B cell (primary cell): ENCODE results near the gene ERC1. TPM values are rescaled to one million over a fixed set of nuclear protein-coding genes. Genes with fewer than 3 reads are reported as not detected.
"Not testable (repeated sequence)": the region's sequence is repeated elsewhere in the genome, so short reads cannot be mapped to it uniquely, and the experiment has no call there.

Experiments
- ATAC-seq: fragments of 200-7000 bp; cut with Tn5 transposase; one replicate; pipeline ENCODE4 v1.10.0; 2021; ENCODE audit warnings: low read depth, mild to moderate bottlenecking, moderate number of reproducible peaks, moderate library complexity
- CTCF ChIA-PET: fragments of 350-600 bp; sonication (Branson Sonifier 250); formaldehyde crosslinking; loops from one replicate; lab custom pipeline; 2021; ENCODE audit warnings: antibody characterized with exemption, inconsistent platforms; lab: Charles Lee
- POLR2A ChIA-PET: fragments of 350-600 bp; sonication (Branson Sonifier 250); formaldehyde crosslinking; loops from one replicate; lab custom pipeline; 2021; ENCODE audit warnings: antibody characterized with exemption; lab: Charles Lee
- DNase-seq: peaks from one replicate; pipeline ENCODE4 v3.0.0; 2013
- H2AFZ ChIP-seq: 2 replicates; pipeline ENCODE4 v1.6.1; 2012; ENCODE audit warnings: mild to moderate bottlenecking, low read depth, low read length; ENCODE audit not compliant: insufficient read depth, poor library complexity, severe bottlenecking
- H3K27ac ChIP-seq, 2 donors: 1 replicate in 1 of 2; 2 replicates in 1 of 2; pipeline ENCODE4 v1.5.1; 2012 to 2013; ENCODE audit warnings: low read length in 2 of 2, mild to moderate bottlenecking in 2 of 2, moderate library complexity in 1 of 2
- H3K27me3 ChIP-seq, 4 experiments: fragments of 200-600 bp in 1 of 4; sonication (generic) in 1 of 4; replicated peaks in 1 of 4; 1 replicate in 2 of 4; 2 replicates in 2 of 4; pipeline versions ENCODE4 v1.6.1 to v1.7.0; 2013 to 2016; ENCODE audit warnings: low read length in 3 of 4, mild to moderate bottlenecking in 2 of 4, mixed read lengths in 1 of 4, moderate library complexity in 1 of 4; ENCODE audit not compliant: insufficient read depth in 4 of 4, control insufficient read depth in 3 of 4; ENCODE audit errors: control extremely low read depth in 1 of 4
- H3K36me3 ChIP-seq, 2 experiments: replicated peaks in 1 of 2; 1 replicate in 1 of 2; 2 replicates in 1 of 2; pipeline versions ENCODE4 v1.6.1 to v1.7.1; 2013; ENCODE audit warnings: low read length in 1 of 2; ENCODE audit not compliant: insufficient read depth in 2 of 2, control insufficient read depth in 1 of 2; ENCODE audit errors: control extremely low read depth in 1 of 2, extremely low read depth in 1 of 2
- H3K4me1 ChIP-seq, 2 donors: fragments of 200-600 bp in 1 of 2; sonication (generic) in 1 of 2; 1 replicate in 1 of 2; 2 replicates in 1 of 2; pipeline versions ENCODE4 v1.5.1 to v1.6.1; 2013 to 2017; ENCODE audit warnings: low read length in 2 of 2; ENCODE audit not compliant: control insufficient read depth in 2 of 2, insufficient read depth in 2 of 2
- H3K4me2 ChIP-seq: replicated peaks from 2 replicates; pipeline ENCODE3; 2012; ENCODE audit warnings: mild to moderate bottlenecking, low read depth, low read length; ENCODE audit not compliant: poor library complexity, severe bottlenecking
- H3K4me3 ChIP-seq, 5 experiments: fragments of 200-600 bp in 1 of 5; sonication (generic) in 1 of 5; 1 replicate in 3 of 5; 2 replicates in 2 of 5; pipeline versions ENCODE4 v1.5.1 to v1.7.0; 2011 to 2016; ENCODE audit warnings: low read length in 4 of 5, mild to moderate bottlenecking in 4 of 5, low read depth in 2 of 5, control low read depth in 1 of 5, moderate library complexity in 1 of 5; ENCODE audit not compliant: insufficient read depth in 1 of 5; ENCODE audit errors: control extremely low read depth in 1 of 5, extremely low read depth in 1 of 5
- H3K79me2 ChIP-seq: fragments of 200-600 bp; sonication (generic); one replicate; pipeline ENCODE4 v1.6.0; 2016; ENCODE audit warnings: low read length; ENCODE audit not compliant: control insufficient read depth, insufficient read depth
- H3K9ac ChIP-seq: fragments of 200-600 bp; sonication (generic); 2 replicates; pipeline ENCODE4 v1.6.1; 2017; ENCODE audit warnings: mild to moderate bottlenecking, low read length, moderate library complexity
- H3K9me3 ChIP-seq, 3 donors: one replicate each; pipeline versions ENCODE4 v1.6.1 to v1.7.1; 2013; ENCODE audit warnings: low read length in 2 of 3; ENCODE audit not compliant: control insufficient read depth in 2 of 3, insufficient read depth in 1 of 3; ENCODE audit errors: control extremely low read depth in 1 of 3
- H4K20me1 ChIP-seq: 2 replicates; pipeline ENCODE4 v1.6.0; 2012; ENCODE audit warnings: mild to moderate bottlenecking, low read length; ENCODE audit not compliant: insufficient read depth, control insufficient read depth, poor library complexity, severe bottlenecking
- H3K27ac Mint-ChIP-seq: one replicate; pipeline ENCODE4 v1.8.0; 2021; ENCODE audit warnings: mixed read lengths
- H3K27me3 Mint-ChIP-seq: one replicate; pipeline ENCODE4 v1.8.0; 2021; ENCODE audit warnings: mixed read lengths
- H3K4me1 Mint-ChIP-seq: one replicate; pipeline ENCODE4 v1.8.0; 2021; ENCODE audit warnings: mixed read lengths
- H3K4me3 Mint-ChIP-seq: one replicate; pipeline ENCODE4 v1.8.0; 2021; ENCODE audit warnings: mixed read lengths
- H3K9me3 Mint-ChIP-seq: one replicate; pipeline ENCODE4 v1.8.0; 2022; ENCODE audit warnings: mixed read lengths; ENCODE audit not compliant: insufficient read depth
- CTCF ChIP-seq: fragments of 200-600 bp; IDR thresholded peaks from one replicate; pipeline ENCODE4 v1.8.0; 2022; ENCODE audit warnings: antibody characterized with exemption, mild to moderate bottlenecking
- EZH2 ChIP-seq: IDR thresholded peaks from 2 replicates; pipeline ENCODE4 v1.6.1; 2012; ENCODE audit warnings: borderline replicate concordance, low read depth, mild to moderate bottlenecking, moderate library complexity, low read length; ENCODE audit not compliant: insufficient read depth, poor library complexity, severe bottlenecking
- whole genome bisulfite sequencing: methylation state at CpG from one replicate; pipeline ENCODE4 v1.1.5; 2013; ENCODE audit warnings: missing lambda C conversion rate; ENCODE audit not compliant: insufficient coverage; 5-methylcytosine and 5-hydroxymethylcytosine counted together
- intact Hi-C: fragments of 100-400 bp; cut with micrococcal nuclease; formaldehyde crosslinking; loops from one replicate; pipeline ENCODE4 v1.10.0; 2022
- polyA plus RNA-seq: library from polyadenylated mRNA; depleted of rRNA; stranded (reverse); fragments of >200 nt; gene quantifications from 2 replicates; pipeline ENCODE4 v1.2.3, GENCODE V29; 2012
- total RNA-seq, 2 donors: library from RNA; stranded (reverse); fragments of 120-200 nt in 1 of 2; gene quantifications; 1 replicate in 1 of 2; 2 replicates in 1 of 2; pipeline versions ENCODE4 v1.2.3 to v1.2.4, GENCODE V29; 2013 to 2022

The ERC1 gene
- total and polyA plus RNA-seq, 2 donors (not counting 1 experiment from before 2014, with no cell fraction given) = 4.0 to 77.6 TPM

DNA sequence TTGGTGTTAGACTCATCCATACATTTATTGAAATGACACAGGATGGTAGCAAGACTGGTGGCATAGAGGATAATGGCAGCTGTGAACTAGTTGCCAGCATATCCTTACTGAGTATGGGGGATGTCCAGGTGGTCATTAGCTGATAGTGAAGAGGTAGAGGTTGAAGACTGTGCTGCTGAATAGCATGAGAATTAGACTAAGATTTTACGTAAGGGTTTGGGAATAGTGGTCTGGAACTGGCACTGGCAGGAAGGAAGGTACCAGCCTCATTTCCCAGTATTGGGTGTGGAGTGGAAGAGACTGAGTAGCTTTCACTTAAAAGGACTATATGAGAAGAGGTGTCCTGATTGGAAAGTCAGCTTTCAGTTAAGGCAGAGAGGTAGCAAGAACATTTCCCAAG, 6.5 kb downstream of the ERC1 start:
- no peak overlapping the region for H2AFZ ChIP-seq
- ATAC-seq (no peak), DNase-seq (no peak)
- H3K4me2 ChIP-seq = no peak overlapping the region
- CTCF ChIA-PET = no interaction called here
- POLR2A ChIA-PET = no interaction called here
- H3K36me3 ChIP-seq = peaks cover 2 to 4% of the 10 kb centered on the region in 2 experiments
- H3K4me1 Mint-ChIP-seq = peaks cover 24% of the 10 kb centered on the region
- no peak overlapping the region for H3K4me3 Mint-ChIP-seq
- no peak overlapping the region for H3K27ac Mint-ChIP-seq
- H3K9me3 ChIP-seq = no peaks in the 10 kb centered on the region
- H3K27ac ChIP-seq = no peak overlapping the region
- no peaks in the 10 kb centered on the region for H3K9me3 Mint-ChIP-seq
- intact Hi-C loops = no loop called here
- TF ChIP-seq CTCF (no peak), EZH2 (no peak)
- no peaks in the 10 kb centered on the region for H3K27me3 Mint-ChIP-seq
- peaks cover 62% of the 10 kb centered on the region for H3K79me2 ChIP-seq
- H3K27me3 ChIP-seq = no peaks in the 10 kb centered on the region
- no peaks in the 10 kb centered on the region for H4K20me1 ChIP-seq
- no peak overlapping the region for H3K4me3 ChIP-seq
- no peak overlapping the region for H3K9ac ChIP-seq
- WGBS = 91% methylated on average over 1 of the region's 1 CpG
- H3K4me1 ChIP-seq = peaks cover 5 to 11% of the 10 kb centered on the region in 2 donors

DNA sequence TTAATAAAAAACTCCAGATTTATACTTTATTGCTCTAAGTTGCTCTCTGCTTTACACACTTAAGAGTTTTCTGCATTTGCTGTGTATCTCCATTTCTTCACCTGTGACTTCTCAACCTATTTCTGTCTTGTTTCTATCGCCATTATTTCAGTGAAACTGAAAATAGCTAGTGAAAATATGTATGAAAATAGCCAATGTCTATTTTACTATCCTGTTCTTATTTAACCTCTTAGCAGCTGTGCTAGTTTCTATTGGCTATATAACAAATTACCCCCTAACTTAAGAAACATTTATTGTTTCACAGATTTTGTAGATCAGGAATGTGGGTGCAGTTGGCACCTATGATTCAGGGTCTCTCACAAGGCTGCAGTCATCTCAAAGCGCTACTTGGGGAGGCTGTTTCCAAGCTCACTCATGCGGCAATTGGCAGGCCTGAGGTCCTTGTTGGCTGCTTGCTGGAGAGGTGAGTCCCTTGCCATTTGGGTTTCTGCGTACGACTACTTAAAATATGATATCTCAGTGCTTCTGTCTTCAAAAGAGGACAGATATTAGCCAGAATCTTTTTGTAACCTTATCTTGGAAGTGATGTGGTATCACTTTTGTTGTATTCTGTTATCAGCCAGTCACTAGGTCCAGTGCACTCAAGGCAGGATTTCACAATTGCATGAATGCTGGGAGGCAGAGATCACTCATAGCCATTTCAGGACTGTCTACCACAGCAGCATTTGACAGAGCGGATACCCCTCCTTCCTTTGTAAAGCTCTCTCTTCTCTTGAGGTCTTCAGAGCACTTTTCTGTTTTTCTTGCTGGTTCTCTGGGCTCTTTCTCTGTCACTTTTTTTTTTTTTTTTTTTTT, 7.2 kb downstream of the ERC1 start:
- 92% methylated on average over 2 of the region's 6 CpGs for WGBS
- no peak overlapping the region for H3K4me2 ChIP-seq
- H3K4me1 ChIP-seq = peaks cover 5 to 9% of the 10 kb centered on the region in 2 donors
- H3K9ac ChIP-seq = no peak overlapping the region
- no peak for TF ChIP-seq EZH2
- TF ChIP-seq CTCF = no peak
- ChIA-PET POLR2A (interaction anchor here (0.6 kb wide), 1 partner anchor 248 kb away, joined by 4 read pairs; no protein-coding TSS in a partner anchor), CTCF (no interaction called here)
- intact Hi-C loops = no loop called here
- no peaks in the 10 kb centered on the region for H4K20me1 ChIP-seq
- DNase-seq (no peak), ATAC-seq (no peak)
- no peaks in the 10 kb centered on the region for H3K9me3 ChIP-seq
- H3K79me2 ChIP-seq = peaks cover 60% of the 10 kb centered on the region
- no peaks in the 10 kb centered on the region for H3K27me3 Mint-ChIP-seq
- peaks cover 2 to 4% of the 10 kb centered on the region in 2 experiments for H3K36me3 ChIP-seq
- H3K27me3 ChIP-seq = no peaks in the 10 kb centered on the region
- no peaks in the 10 kb centered on the region for H3K9me3 Mint-ChIP-seq
- peaks cover 20% of the 10 kb centered on the region for H3K4me1 Mint-ChIP-seq
- H3K4me3 Mint-ChIP-seq = no peak overlapping the region
- no peak overlapping the region for H3K27ac Mint-ChIP-seq
- H3K4me3 ChIP-seq = no peak overlapping the region
- H3K27ac ChIP-seq = no peak overlapping the region
- no peak overlapping the region for H2AFZ ChIP-seq

DNA sequence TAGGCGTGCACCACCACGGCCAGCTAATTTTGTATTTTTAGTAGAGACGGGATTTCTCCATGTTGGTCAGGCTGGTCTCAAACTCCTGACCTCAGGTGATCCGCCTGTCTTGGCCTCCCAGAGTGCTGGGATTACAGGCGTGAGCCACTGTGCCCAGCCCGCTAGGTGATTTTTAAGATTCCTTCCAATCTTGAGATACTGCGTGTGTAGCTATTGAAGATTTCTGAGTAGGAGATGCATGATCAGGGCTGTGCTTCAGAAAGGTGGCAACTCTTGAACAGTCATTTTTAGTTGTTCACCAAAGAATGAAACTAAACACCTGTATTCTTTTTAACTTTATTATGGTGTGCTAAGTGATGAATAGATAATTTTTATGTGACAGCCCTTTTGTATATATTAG, 8.7 kb downstream of the ERC1 start:
- H3K4me1 ChIP-seq, H3K36me3 ChIP-seq, H3K4me3 ChIP-seq, H2AFZ ChIP-seq, H3K4me2 ChIP-seq, H3K27ac ChIP-seq, H3K9me3 Mint-ChIP-seq, H3K9me3 ChIP-seq, intact Hi-C loops, ATAC-seq, H3K27ac Mint-ChIP-seq, H3K4me3 Mint-ChIP-seq, H3K9ac ChIP-seq, POLR2A ChIA-PET, H3K27me3 Mint-ChIP-seq, DNase-seq, H3K27me3 ChIP-seq, CTCF ChIA-PET, H4K20me1 ChIP-seq: not testable (repeated sequence)
- H3K4me1 Mint-ChIP-seq = peaks cover 20% of the 10 kb centered on the region
- 100% methylated on average over 6 of the region's 7 CpGs for WGBS
- peaks cover 48% of the 10 kb centered on the region for H3K79me2 ChIP-seq
